Stimulated activated CD4-positive, alpha-beta T cell treated with anti-CD3 and anti-CD28 coated beads, Interleukin-4, amount 100 ng/mL, for 48 hours (primary cell): ENCODE measurements around the gene SPACDR.

Source experiments
- DNase-seq, 2 donors: peaks; one replicate each; pipeline ENCODE4 v3.0.0-alpha.2; 2020; ENCODE audit warnings: low read depth in 2 of 2

Gene SPACDR

GRCh38 chr7:100434297-100435144 is 29.5 kb downstream of the SPACDR start:
- DNase-seq: no peak

GRCh38 chr7:100433592-100434296 is 30.3 kb downstream of the SPACDR start:
- DNase-seq: no peak

- DNase-seq: no peak
Observed at GRCh38 chr7:100433276-100433591, 30.8 kb downstream of the SPACDR start.

GRCh38 chr7:100432621-100433275 is 31.3 kb downstream of the SPACDR start:
- DNase-seq: no peak

GRCh38 chr7:100432053-100432452 is 32.0 kb downstream of the SPACDR start:
- no peak for DNase-seq

- no peak for DNase-seq
Observed at GRCh38 chr7:100431286-100431735, 32.7 kb downstream of the SPACDR start.

- peak in 1 of 2 donors; percentile 19 for DNase-seq
Observed at GRCh38 chr7:100430493-100431285, 33.4 kb downstream of the SPACDR start.

- DNase-seq: peak; percentile 92 to 98
Observed at GRCh38 chr7:100429637-100430492, 34.2 kb downstream of the SPACDR start, which contains the start of gene MEPCE. MEPCE (plus strand) TSS chr7:100429831; CDS start chr7:100430019, 188 bp downstream.

GRCh38 chr7:100428967-100429636 is 35.0 kb downstream of the SPACDR start:
- DNase-seq: peak; percentile 100

- DNase-seq: peak; percentile 96 to 97
Observed at GRCh38 chr7:100428199-100428966, 35.7 kb downstream of the SPACDR start, which contains the start of gene ZCWPW1. ZCWPW1 (minus strand) TSS chr7:100428703; CDS start chr7:100420649, 8,054 bp downstream.

GRCh38 chr7:100427762-100428198 is 36.3 kb downstream of the SPACDR start:
- DNase-seq: no peak

GRCh38 chr7:100426516-100426915 is 37.5 kb downstream of the SPACDR start:
- no peak for DNase-seq

GRCh38 chr7:100425347-100425746 is 38.7 kb downstream of the SPACDR start:
- no peak for DNase-seq

- DNase-seq: no peak
Observed at GRCh38 chr7:100423315-100423714, 40.7 kb downstream of the SPACDR start.

GRCh38 chr7:100419660-100420226 is 44.3 kb downstream of the SPACDR start:
- no peak for DNase-seq

- no peak for DNase-seq
Observed at GRCh38 chr7:100418930-100419659, 45.0 kb downstream of the SPACDR start.

GRCh38 chr7:100415448-100415847 is 48.6 kb downstream of the SPACDR start:
- DNase-seq: no peak

- no peak for DNase-seq
Observed at GRCh38 chr7:100413889-100414288, 50.2 kb downstream of the SPACDR start.
